Fibroblast of the aortic adventitia (primary cell): Measurements from ENCODE around the gene WDR11. TPM values are rescaled to one million over a fixed set of nuclear protein-coding genes. Genes with fewer than 3 reads are reported as not detected.
A peak's percentile ranks its signal among the peaks of the same experiment; 100 is the strongest.

ENCODE experiments used
- DNase-seq: peaks from one replicate; pipeline ENCODE4 v3.0.0-alpha.2; 2010; ENCODE audit warnings: low read depth
- H3K4me3 ChIP-seq: 2 replicates; pipeline ENCODE4 v1.5.1; 2011; ENCODE audit warnings: low read depth, mild to moderate bottlenecking, control low read depth, low read length, moderate library complexity
- total RNA-seq: library from RNA; depleted of rRNA; stranded (reverse); fragments of >200 nt; gene quantifications from 2 replicates; pipeline ENCODE4 v1.2.3, GENCODE V29; 2012; ENCODE audit warnings: low replicate concordance
- TF ChIP-seq, protein P1 (sequence below): IDR thresholded peaks from 2 replicates; pipeline ENCODE4 v1.5.1; 2011; ENCODE audit warnings: mild to moderate bottlenecking, low read length, control low read depth, inconsistent platforms; ENCODE audit not compliant: insufficient read depth

WDR11 gene, protein sequence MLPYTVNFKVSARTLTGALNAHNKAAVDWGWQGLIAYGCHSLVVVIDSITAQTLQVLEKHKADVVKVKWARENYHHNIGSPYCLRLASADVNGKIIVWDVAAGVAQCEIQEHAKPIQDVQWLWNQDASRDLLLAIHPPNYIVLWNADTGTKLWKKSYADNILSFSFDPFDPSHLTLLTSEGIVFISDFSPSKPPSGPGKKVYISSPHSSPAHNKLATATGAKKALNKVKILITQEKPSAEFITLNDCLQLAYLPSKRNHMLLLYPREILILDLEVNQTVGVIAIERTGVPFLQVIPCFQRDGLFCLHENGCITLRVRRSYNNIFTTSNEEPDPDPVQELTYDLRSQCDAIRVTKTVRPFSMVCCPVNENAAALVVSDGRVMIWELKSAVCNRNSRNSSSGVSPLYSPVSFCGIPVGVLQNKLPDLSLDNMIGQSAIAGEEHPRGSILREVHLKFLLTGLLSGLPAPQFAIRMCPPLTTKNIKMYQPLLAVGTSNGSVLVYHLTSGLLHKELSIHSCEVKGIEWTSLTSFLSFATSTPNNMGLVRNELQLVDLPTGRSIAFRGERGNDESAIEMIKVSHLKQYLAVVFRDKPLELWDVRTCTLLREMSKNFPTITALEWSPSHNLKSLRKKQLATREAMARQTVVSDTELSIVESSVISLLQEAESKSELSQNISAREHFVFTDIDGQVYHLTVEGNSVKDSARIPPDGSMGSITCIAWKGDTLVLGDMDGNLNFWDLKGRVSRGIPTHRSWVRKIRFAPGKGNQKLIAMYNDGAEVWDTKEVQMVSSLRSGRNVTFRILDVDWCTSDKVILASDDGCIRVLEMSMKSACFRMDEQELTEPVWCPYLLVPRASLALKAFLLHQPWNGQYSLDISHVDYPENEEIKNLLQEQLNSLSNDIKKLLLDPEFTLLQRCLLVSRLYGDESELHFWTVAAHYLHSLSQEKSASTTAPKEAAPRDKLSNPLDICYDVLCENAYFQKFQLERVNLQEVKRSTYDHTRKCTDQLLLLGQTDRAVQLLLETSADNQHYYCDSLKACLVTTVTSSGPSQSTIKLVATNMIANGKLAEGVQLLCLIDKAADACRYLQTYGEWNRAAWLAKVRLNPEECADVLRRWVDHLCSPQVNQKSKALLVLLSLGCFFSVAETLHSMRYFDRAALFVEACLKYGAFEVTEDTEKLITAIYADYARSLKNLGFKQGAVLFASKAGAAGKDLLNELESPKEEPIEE
- total RNA-seq, result 72.6 and 86.1 TPM in 2 replicates

DNA sequence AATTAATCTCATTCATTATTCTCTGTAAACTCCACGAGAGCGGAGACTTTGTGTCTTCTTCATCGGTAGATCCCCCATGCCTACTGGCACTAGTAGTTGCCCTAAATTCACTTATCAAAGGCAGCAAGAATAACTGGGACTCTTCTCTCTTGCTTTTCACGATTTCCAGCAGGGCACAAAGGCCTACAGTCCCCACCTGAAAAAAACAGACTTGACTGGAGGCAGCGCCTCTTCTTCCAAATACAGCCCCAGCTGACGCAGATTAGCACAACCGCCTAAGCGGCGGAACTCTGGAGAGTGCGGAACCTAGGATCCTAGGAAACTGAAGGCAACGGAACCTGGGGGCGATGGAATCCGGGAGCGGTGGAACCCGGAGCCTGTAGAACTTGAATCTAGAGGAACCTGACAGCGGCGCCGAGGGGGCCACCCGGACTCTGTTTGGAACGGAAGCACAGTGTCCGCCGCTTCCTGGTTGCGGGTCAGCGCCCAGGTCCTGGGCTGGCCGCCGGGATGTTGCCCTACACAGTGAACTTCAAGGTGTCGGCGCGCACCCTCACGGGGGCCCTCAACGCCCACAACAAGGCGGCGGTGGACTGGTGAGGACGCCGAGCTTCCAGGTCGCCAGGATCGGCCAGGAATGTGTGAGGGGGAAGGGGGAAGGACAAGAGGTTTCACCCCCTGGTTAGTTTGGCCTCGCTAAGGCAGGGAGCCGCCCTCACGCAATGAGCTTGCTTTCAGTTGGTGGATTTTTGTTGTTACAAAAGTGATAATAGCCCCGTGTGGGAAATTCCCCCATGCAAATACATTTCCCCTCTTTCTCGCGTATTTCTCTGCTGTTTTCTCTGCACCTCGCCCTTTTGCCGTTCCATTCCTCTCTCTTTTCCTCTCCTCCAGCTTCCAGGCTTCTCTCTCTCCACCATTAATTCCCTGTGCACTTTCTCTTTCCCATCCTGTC is at the start of gene WDR11:
TSS of gene WDR11 (plus strand) at position 452 of the 955 bp plus-strand sequence. CDS start at position 511, 59 bp downstream.
- TF ChIP-seq, protein P1, sequence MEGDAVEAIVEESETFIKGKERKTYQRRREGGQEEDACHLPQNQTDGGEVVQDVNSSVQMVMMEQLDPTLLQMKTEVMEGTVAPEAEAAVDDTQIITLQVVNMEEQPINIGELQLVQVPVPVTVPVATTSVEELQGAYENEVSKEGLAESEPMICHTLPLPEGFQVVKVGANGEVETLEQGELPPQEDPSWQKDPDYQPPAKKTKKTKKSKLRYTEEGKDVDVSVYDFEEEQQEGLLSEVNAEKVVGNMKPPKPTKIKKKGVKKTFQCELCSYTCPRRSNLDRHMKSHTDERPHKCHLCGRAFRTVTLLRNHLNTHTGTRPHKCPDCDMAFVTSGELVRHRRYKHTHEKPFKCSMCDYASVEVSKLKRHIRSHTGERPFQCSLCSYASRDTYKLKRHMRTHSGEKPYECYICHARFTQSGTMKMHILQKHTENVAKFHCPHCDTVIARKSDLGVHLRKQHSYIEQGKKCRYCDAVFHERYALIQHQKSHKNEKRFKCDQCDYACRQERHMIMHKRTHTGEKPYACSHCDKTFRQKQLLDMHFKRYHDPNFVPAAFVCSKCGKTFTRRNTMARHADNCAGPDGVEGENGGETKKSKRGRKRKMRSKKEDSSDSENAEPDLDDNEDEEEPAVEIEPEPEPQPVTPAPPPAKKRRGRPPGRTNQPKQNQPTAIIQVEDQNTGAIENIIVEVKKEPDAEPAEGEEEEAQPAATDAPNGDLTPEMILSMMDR, result no peak
- peak; percentile 95 for DNase-seq
- peak within 1 kb of the TSS; percentile 94 for H3K4me3 ChIP-seq

DNA sequence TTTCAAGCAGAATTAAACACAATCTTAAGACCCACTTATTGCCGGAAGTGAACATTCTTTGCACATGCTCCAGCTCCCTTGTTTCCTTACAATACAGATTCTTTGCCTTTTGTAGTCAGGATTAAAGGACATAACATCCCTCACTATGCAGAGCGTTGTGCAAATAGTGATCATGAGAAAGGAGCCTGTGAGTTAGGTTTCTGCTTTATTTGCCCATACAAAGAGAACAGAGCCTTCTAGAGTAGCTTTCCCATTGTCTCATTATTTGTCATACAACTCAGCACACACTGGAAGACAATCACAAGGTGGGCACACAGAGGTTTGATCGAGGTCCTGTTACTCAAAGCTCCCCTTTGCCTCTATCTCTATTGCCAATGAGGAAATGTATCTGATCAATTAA is 48.2 kb upstream of the WDR11 start:
- TF ChIP-seq, protein P1, result no peak
- no peak overlapping the region for H3K4me3 ChIP-seq
- no peak for DNase-seq

DNA sequence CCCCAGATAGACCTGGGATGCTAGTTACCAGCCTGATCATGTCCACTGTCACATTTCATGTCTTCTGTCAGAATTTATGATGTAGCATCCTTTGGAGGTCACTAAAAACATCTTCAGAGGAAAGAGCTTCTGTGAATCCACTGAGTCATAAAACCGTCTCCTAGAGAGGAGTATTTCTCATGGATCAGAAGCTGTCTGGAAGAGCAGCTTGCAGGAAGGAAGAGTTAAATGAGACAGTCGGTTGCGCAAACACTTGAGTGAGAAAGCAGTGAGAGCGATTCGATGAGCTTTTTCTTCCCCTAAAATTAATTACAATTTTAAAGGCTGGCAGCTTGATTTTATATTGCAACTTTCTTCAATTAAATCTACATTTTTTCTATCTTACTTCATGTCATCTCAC is 47.2 kb upstream of the WDR11 start:
- no peak for DNase-seq
- TF ChIP-seq, protein P1, result no peak
- no peak overlapping the region for H3K4me3 ChIP-seq

DNA sequence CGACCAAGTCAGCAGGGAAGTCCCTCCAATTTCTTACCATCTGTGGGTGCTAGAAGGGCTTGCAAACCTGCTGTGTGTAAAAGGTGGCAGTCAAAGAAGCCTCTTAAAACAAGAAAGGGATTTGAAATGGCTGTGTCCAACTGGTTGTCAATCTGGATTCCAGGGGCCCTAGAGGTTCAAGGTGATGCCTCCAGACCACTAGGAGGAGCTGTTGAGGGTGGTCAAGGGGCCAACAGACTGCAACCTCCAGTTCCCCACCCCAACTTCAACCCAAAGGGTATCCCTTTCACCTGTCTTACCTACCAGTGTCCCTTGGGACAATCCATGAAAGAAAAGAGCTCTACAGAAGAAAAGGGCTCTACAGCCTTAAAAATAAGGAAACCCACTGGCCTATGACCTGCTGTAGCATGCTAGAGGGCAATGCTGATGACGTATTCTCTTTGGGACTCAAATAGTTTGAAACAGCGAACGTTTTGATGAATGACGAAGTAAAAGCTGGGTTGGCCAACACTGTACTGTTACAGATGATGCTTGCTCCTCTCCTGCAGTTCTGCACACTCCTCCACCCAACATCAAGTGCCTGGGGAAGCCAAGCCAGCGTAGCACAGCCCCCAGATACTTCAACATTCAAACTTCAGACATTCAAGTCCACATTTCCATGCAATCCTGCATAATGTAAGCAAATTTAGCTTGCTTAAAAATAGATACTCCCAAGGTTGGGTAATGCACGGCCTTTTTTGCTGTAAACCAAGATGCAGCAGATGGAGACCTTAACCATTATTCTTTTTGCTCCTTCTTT is 45.9 kb upstream of the WDR11 start:
- H3K4me3 ChIP-seq, result no peak overlapping the region
- DNase-seq, result no peak
- TF ChIP-seq, protein P1, result no peak

DNA sequence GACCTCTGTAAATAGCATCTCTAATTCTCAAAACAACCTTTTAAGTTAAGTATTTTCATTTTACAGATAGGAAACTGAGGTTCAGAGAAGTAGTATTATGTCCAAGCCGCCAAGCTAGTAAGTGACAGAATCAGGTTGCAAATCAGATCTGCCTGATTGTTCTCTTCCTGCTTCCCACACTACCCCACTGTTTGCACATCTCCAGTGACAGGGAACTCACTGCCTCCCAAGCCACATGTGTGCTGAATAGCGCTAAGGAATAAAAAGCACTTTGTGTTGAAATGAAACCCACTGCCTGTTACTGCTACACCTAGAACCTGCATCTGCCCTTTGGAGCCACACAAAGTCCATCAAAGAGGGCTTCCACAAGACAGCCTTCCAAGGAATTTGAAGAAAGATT is 45.1 kb upstream of the WDR11 start:
- no peak for DNase-seq
- no peak overlapping the region for H3K4me3 ChIP-seq
- TF ChIP-seq, protein P1, result no peak
